ENCODE data around the gene SMG6. TPM values are rescaled to one million over a fixed set of nuclear protein-coding genes. Genes with fewer than 3 reads are reported as not detected.
A peak's percentile ranks its signal among the peaks of the same experiment; 100 is the strongest.

SMG6 gene
- total RNA-seq, 1 experiment from 2014 or later = 25.6 TPM

DNA sequence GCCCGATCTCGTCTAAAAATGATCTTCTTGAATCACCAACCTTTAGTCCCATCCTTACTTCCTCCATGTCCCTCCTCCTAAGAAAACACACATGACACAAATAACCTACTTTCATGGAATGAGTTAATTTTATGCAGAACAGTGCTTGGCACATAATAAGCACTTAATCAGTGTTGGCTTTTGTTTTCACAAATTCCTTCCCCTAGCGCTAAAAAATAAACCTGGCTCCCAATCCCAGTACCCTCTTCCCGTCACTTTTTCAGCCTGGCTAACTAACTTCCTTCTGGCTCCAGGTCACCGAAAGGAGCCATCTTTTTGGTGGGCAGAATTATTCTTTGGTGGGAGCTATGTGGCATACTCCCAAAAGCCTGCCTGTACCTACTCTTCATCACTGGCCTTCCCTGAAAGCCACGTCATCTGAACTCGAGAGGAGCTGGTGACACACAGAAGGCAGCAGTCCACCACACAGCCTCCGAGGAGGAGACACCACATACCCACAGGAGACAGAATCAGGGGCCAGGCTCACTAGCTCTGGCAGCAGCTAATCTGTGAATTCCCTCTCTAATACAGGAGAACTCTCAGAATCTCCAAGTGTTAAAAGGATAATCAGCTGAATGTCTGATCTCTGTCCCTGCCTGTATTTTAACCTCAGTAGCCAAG lies 114.5 kb downstream of the SMG6 start:
- TF ChIP-seq, protein P1, sequence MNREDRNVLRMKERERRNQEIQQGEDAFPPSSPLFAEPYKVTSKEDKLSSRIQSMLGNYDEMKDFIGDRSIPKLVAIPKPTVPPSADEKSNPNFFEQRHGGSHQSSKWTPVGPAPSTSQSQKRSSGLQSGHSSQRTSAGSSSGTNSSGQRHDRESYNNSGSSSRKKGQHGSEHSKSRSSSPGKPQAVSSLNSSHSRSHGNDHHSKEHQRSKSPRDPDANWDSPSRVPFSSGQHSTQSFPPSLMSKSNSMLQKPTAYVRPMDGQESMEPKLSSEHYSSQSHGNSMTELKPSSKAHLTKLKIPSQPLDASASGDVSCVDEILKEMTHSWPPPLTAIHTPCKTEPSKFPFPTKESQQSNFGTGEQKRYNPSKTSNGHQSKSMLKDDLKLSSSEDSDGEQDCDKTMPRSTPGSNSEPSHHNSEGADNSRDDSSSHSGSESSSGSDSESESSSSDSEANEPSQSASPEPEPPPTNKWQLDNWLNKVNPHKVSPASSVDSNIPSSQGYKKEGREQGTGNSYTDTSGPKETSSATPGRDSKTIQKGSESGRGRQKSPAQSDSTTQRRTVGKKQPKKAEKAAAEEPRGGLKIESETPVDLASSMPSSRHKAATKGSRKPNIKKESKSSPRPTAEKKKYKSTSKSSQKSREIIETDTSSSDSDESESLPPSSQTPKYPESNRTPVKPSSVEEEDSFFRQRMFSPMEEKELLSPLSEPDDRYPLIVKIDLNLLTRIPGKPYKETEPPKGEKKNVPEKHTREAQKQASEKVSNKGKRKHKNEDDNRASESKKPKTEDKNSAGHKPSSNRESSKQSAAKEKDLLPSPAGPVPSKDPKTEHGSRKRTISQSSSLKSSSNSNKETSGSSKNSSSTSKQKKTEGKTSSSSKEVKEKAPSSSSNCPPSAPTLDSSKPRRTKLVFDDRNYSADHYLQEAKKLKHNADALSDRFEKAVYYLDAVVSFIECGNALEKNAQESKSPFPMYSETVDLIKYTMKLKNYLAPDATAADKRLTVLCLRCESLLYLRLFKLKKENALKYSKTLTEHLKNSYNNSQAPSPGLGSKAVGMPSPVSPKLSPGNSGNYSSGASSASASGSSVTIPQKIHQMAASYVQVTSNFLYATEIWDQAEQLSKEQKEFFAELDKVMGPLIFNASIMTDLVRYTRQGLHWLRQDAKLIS (CRISPR knock-in tag; IDR thresholded peaks at IDR 0.05; ENCODE audit: borderline replicate concordance) = no peak
- TF ChIP-seq CREB1 (CRISPR knock-in tag; IDR thresholded peaks at IDR 0.05) (no peak), ZNF232 (CRISPR knock-in tag; IDR thresholded peaks at IDR 0.05) (no peak), MXD4 (CRISPR knock-in tag; IDR thresholded peaks at IDR 0.05; ENCODE audit: borderline replicate concordance) (no peak), NR2C2 (CRISPR knock-in tag; IDR thresholded peaks at IDR 0.05) (no peak), RORB (CRISPR knock-in tag; IDR thresholded peaks at IDR 0.05) (no peak), NFATC4 (CRISPR knock-in tag; IDR thresholded peaks at IDR 0.05) (no peak), SMAD4 (CRISPR knock-in tag; IDR thresholded peaks at IDR 0.05) (no peak)
- Mint-ChIP-seq H3K27me3 (ENCODE audit: low read depth) (no peaks in the 10 kb centered on the region), H3K4me3 (no peak overlapping the region), H3K4me1 (peaks cover 22% of the 10 kb centered on the region), H3K9me3 (no peaks in the 10 kb centered on the region), H3K36me3 (peaks cover 8% of the 10 kb centered on the region; the same call in 1 of the 2 replicates), H3K27ac (peak overlapping the region; percentile 11; the same call in 1 of the 2 replicates)
- ChIA-PET CTCF (interaction anchor here (0.6 to 2.9 kb wide), 6 partner anchors 9 to 96 kb away, joined by 3 to 12 read pairs (median 4); no protein-coding TSS in a partner anchor), POLR2A (no interaction called here)
- DNase-seq (ENCODE audit: low spot score) (no peak), ATAC-seq (no peak)

DNA sequence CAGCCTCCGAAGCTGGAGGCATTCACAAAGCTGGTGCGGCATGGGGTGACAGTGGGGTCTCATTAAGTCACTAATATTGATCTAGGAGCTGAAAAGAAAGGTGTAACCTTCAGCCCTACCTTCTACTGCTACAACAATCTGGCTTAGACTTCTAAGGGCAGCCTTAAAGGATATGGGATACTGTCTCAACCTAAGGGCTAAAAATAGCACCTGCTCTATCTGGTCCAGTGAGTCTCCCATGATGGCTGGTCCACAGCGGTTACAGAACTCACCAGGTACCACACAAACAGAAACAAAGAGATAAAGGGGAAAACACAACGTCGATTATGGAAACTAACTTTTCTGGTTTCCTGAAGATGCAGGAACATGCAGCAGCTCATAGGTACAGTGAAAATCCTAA lies 115.8 kb downstream of the SMG6 start:
- Mint-ChIP-seq H3K4me3 (no peak overlapping the region), H3K27ac (peak overlapping the region; percentile 0; the same call in 1 of the 2 replicates), H3K4me1 (peaks cover 20% of the 10 kb centered on the region), H3K36me3 (peaks cover 8% of the 10 kb centered on the region; the same call in 1 of the 2 replicates), H3K9me3 (no peaks in the 10 kb centered on the region), H3K27me3 (ENCODE audit: low read depth) (no peaks in the 10 kb centered on the region)
- ChIA-PET CTCF (interaction anchor here (0.8 to 2.9 kb wide), 5 partner anchors 10 to 95 kb away, joined by 3 to 12 read pairs (median 4); no protein-coding TSS in a partner anchor), POLR2A (no interaction called here)
- ATAC-seq = no peak
- no peak for DNase-seq (ENCODE audit: low spot score)
- TF ChIP-seq, protein P2, sequence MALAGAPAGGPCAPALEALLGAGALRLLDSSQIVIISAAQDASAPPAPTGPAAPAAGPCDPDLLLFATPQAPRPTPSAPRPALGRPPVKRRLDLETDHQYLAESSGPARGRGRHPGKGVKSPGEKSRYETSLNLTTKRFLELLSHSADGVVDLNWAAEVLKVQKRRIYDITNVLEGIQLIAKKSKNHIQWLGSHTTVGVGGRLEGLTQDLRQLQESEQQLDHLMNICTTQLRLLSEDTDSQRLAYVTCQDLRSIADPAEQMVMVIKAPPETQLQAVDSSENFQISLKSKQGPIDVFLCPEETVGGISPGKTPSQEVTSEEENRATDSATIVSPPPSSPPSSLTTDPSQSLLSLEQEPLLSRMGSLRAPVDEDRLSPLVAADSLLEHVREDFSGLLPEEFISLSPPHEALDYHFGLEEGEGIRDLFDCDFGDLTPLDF (CRISPR knock-in tag; IDR thresholded peaks at IDR 0.05) = no peak
- TF ChIP-seq, protein P3, sequence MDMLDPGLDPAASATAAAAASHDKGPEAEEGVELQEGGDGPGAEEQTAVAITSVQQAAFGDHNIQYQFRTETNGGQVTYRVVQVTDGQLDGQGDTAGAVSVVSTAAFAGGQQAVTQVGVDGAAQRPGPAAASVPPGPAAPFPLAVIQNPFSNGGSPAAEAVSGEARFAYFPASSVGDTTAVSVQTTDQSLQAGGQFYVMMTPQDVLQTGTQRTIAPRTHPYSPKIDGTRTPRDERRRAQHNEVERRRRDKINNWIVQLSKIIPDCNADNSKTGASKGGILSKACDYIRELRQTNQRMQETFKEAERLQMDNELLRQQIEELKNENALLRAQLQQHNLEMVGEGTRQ (CRISPR knock-in tag; IDR thresholded peaks at IDR 0.05) = no peak
- TF ChIP-seq SOX15 (CRISPR knock-in tag; IDR thresholded peaks at IDR 0.05) (no peak), IRF2 (CRISPR knock-in tag; IDR thresholded peaks at IDR 0.05; ENCODE audit: borderline replicate concordance, low read depth) (no peak), ZNF232 (CRISPR knock-in tag; IDR thresholded peaks at IDR 0.05) (no peak), JAZF1 (CRISPR knock-in tag; IDR thresholded peaks at IDR 0.05) (no peak), OVOL2 (CRISPR knock-in tag; IDR thresholded peaks at IDR 0.05; ENCODE audit: borderline replicate concordance) (no peak), ZNF317 (CRISPR knock-in tag; IDR thresholded peaks at IDR 0.05; ENCODE audit: borderline replicate concordance, low read depth) (no peak), FOXJ3 (CRISPR knock-in tag; IDR thresholded peaks at IDR 0.05; ENCODE audit: borderline replicate concordance) (no peak), TP53 (CRISPR knock-in tag; IDR thresholded peaks at IDR 0.05) (no peak)
- TF ChIP-seq, protein P4, sequence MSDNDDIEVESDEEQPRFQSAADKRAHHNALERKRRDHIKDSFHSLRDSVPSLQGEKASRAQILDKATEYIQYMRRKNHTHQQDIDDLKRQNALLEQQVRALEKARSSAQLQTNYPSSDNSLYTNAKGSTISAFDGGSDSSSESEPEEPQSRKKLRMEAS (CRISPR knock-in tag; IDR thresholded peaks at IDR 0.05) = no peak
- TF ChIP-seq, protein P5, sequence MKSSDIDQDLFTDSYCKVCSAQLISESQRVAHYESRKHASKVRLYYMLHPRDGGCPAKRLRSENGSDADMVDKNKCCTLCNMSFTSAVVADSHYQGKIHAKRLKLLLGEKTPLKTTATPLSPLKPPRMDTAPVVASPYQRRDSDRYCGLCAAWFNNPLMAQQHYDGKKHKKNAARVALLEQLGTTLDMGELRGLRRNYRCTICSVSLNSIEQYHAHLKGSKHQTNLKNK (CRISPR knock-in tag; IDR thresholded peaks at IDR 0.05) = no peak
- TF ChIP-seq, protein P6, sequence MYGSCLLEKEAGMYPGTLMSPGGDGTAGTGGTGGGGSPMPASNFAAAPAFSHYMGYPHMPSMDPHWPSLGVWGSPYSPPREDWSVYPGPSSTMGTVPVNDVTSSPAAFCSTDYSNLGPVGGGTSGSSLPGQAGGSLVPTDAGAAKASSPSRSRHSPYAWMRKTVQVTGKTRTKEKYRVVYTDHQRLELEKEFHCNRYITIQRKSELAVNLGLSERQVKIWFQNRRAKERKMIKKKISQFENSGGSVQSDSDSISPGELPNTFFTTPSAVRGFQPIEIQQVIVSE (CRISPR knock-in tag; IDR thresholded peaks at IDR 0.05; ENCODE audit: borderline replicate concordance) = no peak
- TF ChIP-seq, protein P7, sequence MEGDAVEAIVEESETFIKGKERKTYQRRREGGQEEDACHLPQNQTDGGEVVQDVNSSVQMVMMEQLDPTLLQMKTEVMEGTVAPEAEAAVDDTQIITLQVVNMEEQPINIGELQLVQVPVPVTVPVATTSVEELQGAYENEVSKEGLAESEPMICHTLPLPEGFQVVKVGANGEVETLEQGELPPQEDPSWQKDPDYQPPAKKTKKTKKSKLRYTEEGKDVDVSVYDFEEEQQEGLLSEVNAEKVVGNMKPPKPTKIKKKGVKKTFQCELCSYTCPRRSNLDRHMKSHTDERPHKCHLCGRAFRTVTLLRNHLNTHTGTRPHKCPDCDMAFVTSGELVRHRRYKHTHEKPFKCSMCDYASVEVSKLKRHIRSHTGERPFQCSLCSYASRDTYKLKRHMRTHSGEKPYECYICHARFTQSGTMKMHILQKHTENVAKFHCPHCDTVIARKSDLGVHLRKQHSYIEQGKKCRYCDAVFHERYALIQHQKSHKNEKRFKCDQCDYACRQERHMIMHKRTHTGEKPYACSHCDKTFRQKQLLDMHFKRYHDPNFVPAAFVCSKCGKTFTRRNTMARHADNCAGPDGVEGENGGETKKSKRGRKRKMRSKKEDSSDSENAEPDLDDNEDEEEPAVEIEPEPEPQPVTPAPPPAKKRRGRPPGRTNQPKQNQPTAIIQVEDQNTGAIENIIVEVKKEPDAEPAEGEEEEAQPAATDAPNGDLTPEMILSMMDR (IDR thresholded peaks at IDR 0.05) = no peak
- TF ChIP-seq, protein P8, sequence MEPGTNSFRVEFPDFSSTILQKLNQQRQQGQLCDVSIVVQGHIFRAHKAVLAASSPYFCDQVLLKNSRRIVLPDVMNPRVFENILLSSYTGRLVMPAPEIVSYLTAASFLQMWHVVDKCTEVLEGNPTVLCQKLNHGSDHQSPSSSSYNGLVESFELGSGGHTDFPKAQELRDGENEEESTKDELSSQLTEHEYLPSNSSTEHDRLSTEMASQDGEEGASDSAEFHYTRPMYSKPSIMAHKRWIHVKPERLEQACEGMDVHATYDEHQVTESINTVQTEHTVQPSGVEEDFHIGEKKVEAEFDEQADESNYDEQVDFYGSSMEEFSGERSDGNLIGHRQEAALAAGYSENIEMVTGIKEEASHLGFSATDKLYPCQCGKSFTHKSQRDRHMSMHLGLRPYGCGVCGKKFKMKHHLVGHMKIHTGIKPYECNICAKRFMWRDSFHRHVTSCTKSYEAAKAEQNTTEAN (CRISPR knock-in tag; IDR thresholded peaks at IDR 0.05) = no peak
- TF ChIP-seq, protein P9, sequence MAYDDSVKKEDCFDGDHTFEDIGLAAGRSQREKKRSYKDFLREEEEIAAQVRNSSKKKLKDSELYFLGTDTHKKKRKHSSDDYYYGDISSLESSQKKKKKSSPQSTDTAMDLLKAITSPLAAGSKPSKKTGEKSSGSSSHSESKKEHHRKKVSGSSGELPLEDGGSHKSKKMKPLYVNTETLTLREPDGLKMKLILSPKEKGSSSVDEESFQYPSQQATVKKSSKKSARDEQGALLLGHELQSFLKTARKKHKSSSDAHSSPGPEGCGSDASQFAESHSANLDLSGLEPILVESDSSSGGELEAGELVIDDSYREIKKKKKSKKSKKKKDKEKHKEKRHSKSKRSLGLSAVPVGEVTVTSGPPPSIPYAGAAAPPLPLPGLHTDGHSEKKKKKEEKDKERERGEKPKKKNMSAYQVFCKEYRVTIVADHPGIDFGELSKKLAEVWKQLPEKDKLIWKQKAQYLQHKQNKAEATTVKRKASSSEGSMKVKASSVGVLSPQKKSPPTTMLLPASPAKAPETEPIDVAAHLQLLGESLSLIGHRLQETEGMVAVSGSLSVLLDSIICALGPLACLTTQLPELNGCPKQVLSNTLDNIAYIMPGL (CRISPR knock-in tag; IDR thresholded peaks at IDR 0.05) = no peak

Data from WTC11 (cell line).